HG03039 (cell line): ENCODE measurements around the gene HDAC3.

ENCODE experiments used
- ATAC-seq: cut with Tn5 transposase; IDR thresholded peaks from one replicate; pipeline ENCODE4 v1.9.1; 2021; ENCODE audit warnings: mild to moderate bottlenecking, moderate library complexity; ENCODE audit not compliant: unreplicated experiment

HDAC3 gene

GRCh38 chr5:141605523-141606277, 30.9 kb downstream of the HDAC3 start:
- ATAC-seq: peak; percentile 94

- no peak for ATAC-seq
These were observed 32.5 kb downstream of the HDAC3 start for GRCh38 chr5:141603923-141604717.

- ATAC-seq: no peak
These were observed 34.0 kb downstream of the HDAC3 start for GRCh38 chr5:141602606-141603005.

GRCh38 chr5:141598391-141599345, 38.0 kb downstream of the HDAC3 start:
- ATAC-seq: no peak

- no peak for ATAC-seq
These were observed 38.8 kb downstream of the HDAC3 start for GRCh38 chr5:141597814-141598213.

- no peak for ATAC-seq
These were observed 39.3 kb downstream of the HDAC3 start for GRCh38 chr5:141597394-141597793.

GRCh38 chr5:141596867-141597266, 39.8 kb downstream of the HDAC3 start:
- no peak for ATAC-seq

GRCh38 chr5:141590127-141590526, 46.5 kb downstream of the HDAC3 start:
- no peak for ATAC-seq

GRCh38 chr5:141586246-141586645, 50.4 kb downstream of the HDAC3 start:
- ATAC-seq: no peak

- ATAC-seq: no peak
These were observed 51.1 kb downstream of the HDAC3 start for GRCh38 chr5:141585594-141585993.

- no peak for ATAC-seq
These were observed 62.5 kb downstream of the HDAC3 start for GRCh38 chr5:141574122-141574510.

GRCh38 chr5:141573489-141574121, 63.0 kb downstream of the HDAC3 start:
- ATAC-seq: no peak
